HEK293T (cell line): ENCODE measurements around the gene KCNQ1.

ENCODE experiments used
- BHLHE40 ChIP-seq: fragments of 450-650 bp; IDR thresholded peaks from 2 replicates; pipeline ENCODE4 v1.6.1; 2016; ENCODE audit warnings: mild to moderate bottlenecking, moderate library complexity, borderline replicate concordance
- ELF4 ChIP-seq: fragments of 450-650 bp; IDR thresholded peaks from 2 replicates; pipeline ENCODE4 v1.6.1; 2017; ENCODE audit warnings: antibody characterized with exemption
- FOXA1 ChIP-seq: fragments of 450-650 bp; IDR thresholded peaks from 2 replicates; pipeline ENCODE4 v1.6.1; 2016; ENCODE audit warnings: mild to moderate bottlenecking
- HDGF ChIP-seq: fragments of 450-650 bp; IDR thresholded peaks from 2 replicates; pipeline ENCODE4 v1.6.1; 2017; ENCODE audit warnings: antibody characterized with exemption, borderline replicate concordance

DNA sequence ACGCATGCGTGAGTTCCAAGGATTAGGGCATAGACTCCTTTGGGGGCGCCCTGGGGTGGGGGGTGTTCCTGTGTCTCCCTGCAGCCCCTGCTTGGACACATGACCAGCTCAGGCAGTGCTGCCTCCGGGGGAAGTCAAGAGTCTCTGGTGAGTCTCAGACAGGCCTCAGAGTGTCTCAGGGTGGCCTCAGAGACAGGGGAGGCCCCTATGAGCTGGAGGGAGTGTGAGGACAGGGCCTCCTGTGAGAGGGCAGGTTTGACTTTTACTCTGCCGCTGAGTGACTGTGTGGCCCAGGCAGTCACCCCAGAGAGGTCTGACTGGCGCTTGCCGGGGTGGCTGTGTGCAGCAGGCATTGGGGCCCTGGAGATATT, 296.2 kb downstream of the KCNQ1 start:
- TF ChIP-seq FOXA1 (no peak), BHLHE40 (no peak), HDGF (no peak), ELF4 (no peak)
